Measurements from ENCODE around the gene KSR1. TPM values are rescaled to one million over a fixed set of nuclear protein-coding genes. Genes with fewer than 3 reads are reported as not detected.

The KSR1 gene
- polyA plus RNA-seq, 1 of the 3 experiments (the other 2 are of a cell fraction) = 7.5 TPM

- TF ChIP-seq ZBTB33 (IDR thresholded peaks at IDR 0.05; ENCODE audit: borderline replicate concordance, low read depth) (no peak), CHD2 (IDR thresholded peaks at IDR 0.05; ENCODE audit: low read length, partially characterized antibody) (no peak), USF2 (IDR thresholded peaks at IDR 0.05; ENCODE audit: borderline replicate concordance, low read depth, low read length) (no peak), FOXM1 (IDR thresholded peaks at IDR 0.05; ENCODE audit: low read depth) (no peak), GATA2 (CRISPR knock-in tag; IDR thresholded peaks at IDR 0.05) (no peak), EP300 (IDR thresholded peaks at IDR 0.05; ENCODE audit: borderline replicate concordance in 1 of 2, low read depth in 1 of 2, low read length in 1 of 2) (no peak), FOXJ3 (CRISPR knock-in tag; IDR thresholded peaks at IDR 0.05) (no peak), EZH2phosphoT487 (IDR thresholded peaks at IDR 0.05; ENCODE audit: borderline replicate concordance, low read depth) (no peak)
Measured at GRCh38 chr17:27450416-27450815, 5.8 kb upstream of the KSR1 start (continued).

- peaks cover 11% of the 10 kb centered on the region for H3F3A ChIP-seq (replicated peaks; ENCODE audit: insufficient read depth)
- H3K79me2 ChIP-seq (ENCODE audit: insufficient read depth) = no peaks in the 10 kb centered on the region
- no peak overlapping the region for H3K27ac ChIP-seq (ENCODE audit: low read depth in 2 of 2, low read length in 1 of 2)
- H3K9ac ChIP-seq = no peak overlapping the region
- H3K9me2 ChIP-seq = no peaks in the 10 kb centered on the region
- no peaks in the 10 kb centered on the region for H3K27me3 ChIP-seq (ENCODE audit: insufficient read depth)
- H3K4me2 ChIP-seq = no peak overlapping the region
- DNase-seq = no peak
- 0 out of 2 replicates have a peak, but pooled peaks cover under 1% of the 10 kb centered on the region for H4K20me1 ChIP-seq (ENCODE audit: insufficient read depth)
- ChIA-PET POLR2A (no interaction called here), CTCF (interaction anchor here (1.1 to 10.9 kb wide), 2 partner anchors 50 to 147 kb away, joined by 3 to 222 read pairs; no protein-coding TSS in a partner anchor)
- WGBS (ENCODE audit: low lambda C conversion rate) = 92% methylated on average over 3 of the region's 3 CpGs
- H3K4me1 ChIP-seq (ENCODE audit: control insufficient read depth in 1 of 2, insufficient read depth in 2 of 2, low read depth in 1 of 2, low read length in 1 of 2) = peaks cover 0 to 5% of the 10 kb centered on the region in 2 experiments; a peak in 2 of 4 replicates
- no peaks in the 10 kb centered on the region for H3K9me3 ChIP-seq
- no peaks in the 10 kb centered on the region for H3K36me3 ChIP-seq (replicated peaks in 1 of 2; ENCODE audit: control insufficient read depth in 1 of 2, insufficient read depth in 2 of 2, low read length in 1 of 2)
- no peak overlapping the region for H3K4me3 ChIP-seq (ENCODE audit: low read depth in 2 of 2, low read length in 1 of 2)
- H2AFZ ChIP-seq (ENCODE audit: low read depth) = no peak overlapping the region
- TF ChIP-seq PBX3 (IDR thresholded peaks at IDR 0.05) (no peak), USF2 (IDR thresholded peaks at IDR 0.05; ENCODE audit: borderline replicate concordance, low read depth, low read length) (no peak), TEAD4 (IDR thresholded peaks at IDR 0.05; ENCODE audit: borderline replicate concordance, insufficient read depth) (no peak), USF1 (IDR thresholded peaks at IDR 0.05; ENCODE audit: borderline replicate concordance, low read depth) (no peak), TAF1 (IDR thresholded peaks at IDR 0.05; ENCODE audit: borderline replicate concordance, low read depth, low read length) (no peak), MEF2A (IDR thresholded peaks at IDR 0.05; ENCODE audit: borderline replicate concordance, low read depth) (no peak), CTCF (IDR thresholded peaks at IDR 0.05) (no peak), ZBTB33 (IDR thresholded peaks at IDR 0.05; ENCODE audit: borderline replicate concordance, low read depth) (no peak), RXRA (IDR thresholded peaks at IDR 0.05; ENCODE audit: borderline replicate concordance, low read depth) (no peak), GATA2 (CRISPR knock-in tag; IDR thresholded peaks at IDR 0.05) (no peak), RFX5 (IDR thresholded peaks at IDR 0.05; ENCODE audit: low read length) (no peak), TCF12 (IDR thresholded peaks at IDR 0.05) (no peak), GABPA (IDR thresholded peaks at IDR 0.05; ENCODE audit: low read depth) (no peak), CHD2 (IDR thresholded peaks at IDR 0.05; ENCODE audit: low read length, partially characterized antibody) (no peak), MXI1 (IDR thresholded peaks at IDR 0.05; ENCODE audit: low read depth, low read length) (no peak)
Measured at GRCh38 chr17:27451906-27452305, 4.3 kb upstream of the KSR1 start.
